Coronary artery (tissue), 2 donors: ENCODE results near the gene NLGN1.

Experiments used
- DNase-seq: peaks from one replicate; pipeline ENCODE4 v3.0.0-alpha.2; 2017; ENCODE audit warnings: low spot score
- H3K27ac ChIP-seq, 2 donors: fragments of 200-600 bp; sonication (generic); one replicate each; pipeline ENCODE4 v1.5.1; 2016 to 2019
- H3K4me3 ChIP-seq: fragments of 200-600 bp; sonication (generic); 2 replicates; pipeline ENCODE4 v1.5.1; 2016; ENCODE audit warnings: mild to moderate bottlenecking, moderate library complexity
- TF ChIP-seq, protein P1 (sequence below): fragments of 200-600 bp; sonication (generic); IDR thresholded peaks from one replicate; pipeline ENCODE4 v1.5.1; 2019; ENCODE audit warnings: antibody characterized with exemption

Gene NLGN1

DNA sequence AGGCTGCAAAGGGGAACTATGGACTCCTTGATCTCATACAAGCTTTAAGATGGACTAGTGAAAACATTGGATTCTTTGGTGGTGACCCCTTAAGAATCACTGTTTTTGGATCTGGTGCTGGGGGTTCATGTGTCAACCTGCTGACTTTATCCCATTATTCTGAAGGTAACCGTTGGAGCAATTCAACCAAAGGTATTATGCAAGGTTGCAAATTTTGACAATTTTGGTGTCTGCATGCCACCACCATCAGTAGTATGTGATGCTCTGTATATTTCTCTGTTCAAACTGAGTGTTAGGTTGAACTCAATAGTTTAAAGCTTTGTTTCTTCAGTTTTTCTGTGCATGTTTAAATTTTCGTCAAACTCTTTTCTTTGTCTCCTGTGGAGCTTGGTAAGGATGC, 877.8 kb downstream of the NLGN1 start:
- H3K4me3 ChIP-seq: no peak overlapping the region
- H3K27ac ChIP-seq: no peak overlapping the region
- TF ChIP-seq, protein P1, sequence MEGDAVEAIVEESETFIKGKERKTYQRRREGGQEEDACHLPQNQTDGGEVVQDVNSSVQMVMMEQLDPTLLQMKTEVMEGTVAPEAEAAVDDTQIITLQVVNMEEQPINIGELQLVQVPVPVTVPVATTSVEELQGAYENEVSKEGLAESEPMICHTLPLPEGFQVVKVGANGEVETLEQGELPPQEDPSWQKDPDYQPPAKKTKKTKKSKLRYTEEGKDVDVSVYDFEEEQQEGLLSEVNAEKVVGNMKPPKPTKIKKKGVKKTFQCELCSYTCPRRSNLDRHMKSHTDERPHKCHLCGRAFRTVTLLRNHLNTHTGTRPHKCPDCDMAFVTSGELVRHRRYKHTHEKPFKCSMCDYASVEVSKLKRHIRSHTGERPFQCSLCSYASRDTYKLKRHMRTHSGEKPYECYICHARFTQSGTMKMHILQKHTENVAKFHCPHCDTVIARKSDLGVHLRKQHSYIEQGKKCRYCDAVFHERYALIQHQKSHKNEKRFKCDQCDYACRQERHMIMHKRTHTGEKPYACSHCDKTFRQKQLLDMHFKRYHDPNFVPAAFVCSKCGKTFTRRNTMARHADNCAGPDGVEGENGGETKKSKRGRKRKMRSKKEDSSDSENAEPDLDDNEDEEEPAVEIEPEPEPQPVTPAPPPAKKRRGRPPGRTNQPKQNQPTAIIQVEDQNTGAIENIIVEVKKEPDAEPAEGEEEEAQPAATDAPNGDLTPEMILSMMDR: no peak
- DNase-seq: no peak

- H3K4me3 ChIP-seq: no peak overlapping the region
- TF ChIP-seq, protein P1: no peak
- no peak overlapping the region for H3K27ac ChIP-seq
- DNase-seq: no peak
Observed at GRCh38 chr3:174276826-174277225, 879.3 kb downstream of the NLGN1 start.

DNA sequence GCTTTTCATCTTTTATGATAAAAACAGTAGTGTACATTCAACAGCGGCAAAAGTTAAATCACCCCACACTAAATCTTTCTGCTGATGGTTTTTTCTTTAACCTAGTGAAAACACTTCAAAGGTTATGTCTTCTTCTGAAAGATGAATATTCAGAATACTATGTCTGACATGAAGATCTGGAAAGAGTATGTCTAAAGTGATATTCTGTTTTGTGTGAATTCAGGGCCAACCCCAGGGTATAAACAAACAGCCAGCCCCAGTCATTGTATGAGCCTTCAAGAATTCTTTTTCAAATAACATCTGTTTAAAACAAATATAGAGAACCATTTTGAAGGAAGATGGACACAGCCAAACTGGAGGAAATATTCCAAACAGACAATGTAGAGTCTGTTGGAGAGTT, 880.5 kb downstream of the NLGN1 start:
- no peak overlapping the region for H3K4me3 ChIP-seq
- H3K27ac ChIP-seq: no peak overlapping the region
- TF ChIP-seq, protein P1: no peak

GRCh38 chr3:174280186-174280585, 882.6 kb downstream of the NLGN1 start:
- H3K27ac ChIP-seq: no peak overlapping the region
- TF ChIP-seq, protein P1: no peak
- DNase-seq: no peak
- no peak overlapping the region for H3K4me3 ChIP-seq

More for the DNA sequence above, 880.5 kb downstream of the NLGN1 start:
- DNase-seq: no peak

GRCh38 chr3:174285242-174285864, 887.8 kb downstream of the NLGN1 start:
- TF ChIP-seq, protein P1: no peak
- Histone ChIP-seq H3K4me3 (no peak overlapping the region), H3K27ac (no peak overlapping the region)
- DNase-seq: no peak

- H3K27ac ChIP-seq: no peak overlapping the region
- TF ChIP-seq, protein P1: no peak
- H3K4me3 ChIP-seq: no peak overlapping the region
- DNase-seq: no peak
Observed at GRCh38 chr3:174287705-174288104, 890.2 kb downstream of the NLGN1 start.

GRCh38 chr3:174294616-174295015, 897.1 kb downstream of the NLGN1 start:
- no peak overlapping the region for H3K27ac ChIP-seq
- H3K4me3 ChIP-seq: no peak overlapping the region
- TF ChIP-seq, protein P1: no peak
- DNase-seq: no peak
